Measurements from ENCODE around the gene ARL6.

Gene ARL6, protein sequence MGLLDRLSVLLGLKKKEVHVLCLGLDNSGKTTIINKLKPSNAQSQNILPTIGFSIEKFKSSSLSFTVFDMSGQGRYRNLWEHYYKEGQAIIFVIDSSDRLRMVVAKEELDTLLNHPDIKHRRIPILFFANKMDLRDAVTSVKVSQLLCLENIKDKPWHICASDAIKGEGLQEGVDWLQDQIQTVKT

DNA sequence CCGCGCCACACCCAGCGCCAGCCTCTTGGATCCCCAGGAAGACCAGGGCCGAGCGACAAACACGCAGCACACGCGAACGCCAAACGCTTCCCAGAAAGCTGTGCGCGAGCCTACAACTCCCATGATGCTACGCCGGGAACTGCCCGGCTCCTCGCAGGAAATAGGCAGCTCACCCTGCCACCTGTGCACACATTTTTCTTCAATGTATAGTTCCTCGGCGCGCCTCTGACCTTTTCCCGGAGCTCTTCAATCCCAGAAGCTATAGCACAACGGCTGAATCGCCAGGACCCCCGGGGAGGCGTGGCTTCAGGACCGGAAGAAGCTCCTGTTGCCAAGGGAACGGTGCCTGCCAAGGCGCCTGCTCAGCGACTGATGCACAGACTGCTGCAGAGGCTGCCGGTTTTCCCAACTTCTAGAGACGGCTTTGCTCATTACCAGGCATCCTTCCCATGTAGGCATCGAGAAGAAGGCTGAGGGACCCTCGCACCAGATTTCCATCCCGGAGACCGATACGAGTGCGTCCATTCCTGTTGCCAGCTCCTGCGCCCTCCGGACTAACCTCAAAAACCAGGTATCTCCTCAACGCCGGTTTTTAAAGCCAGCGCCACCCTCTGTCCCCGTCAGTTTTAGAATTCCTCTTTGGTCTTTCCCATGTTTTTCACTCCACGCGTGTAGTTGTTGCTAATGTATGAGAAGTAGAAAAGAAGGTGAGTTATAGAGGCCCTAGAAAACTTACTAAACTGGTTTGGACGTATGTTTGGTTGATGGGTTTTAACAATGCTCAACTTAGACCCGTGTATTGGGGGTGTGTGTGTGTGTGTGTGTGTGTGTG, at the start of gene ARL6:
ARL6 (plus strand) TSS at position 352 of the 832 bp plus-strand sequence. CDS start 3,350 bp downstream, outside the sequence.
- 0 out of 2 replicates have a peak, but pooled peaks have one; percentile 34 for TF ChIP-seq MYC (IDR thresholded peaks at IDR 0.05; ENCODE audit: low read depth, low read length)
- TF ChIP-seq, protein P1, sequence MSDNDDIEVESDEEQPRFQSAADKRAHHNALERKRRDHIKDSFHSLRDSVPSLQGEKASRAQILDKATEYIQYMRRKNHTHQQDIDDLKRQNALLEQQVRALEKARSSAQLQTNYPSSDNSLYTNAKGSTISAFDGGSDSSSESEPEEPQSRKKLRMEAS (IDR thresholded peaks at IDR 0.05; ENCODE audit: low read depth, low read length): peak; percentile 35
- TF ChIP-seq, protein P2, sequence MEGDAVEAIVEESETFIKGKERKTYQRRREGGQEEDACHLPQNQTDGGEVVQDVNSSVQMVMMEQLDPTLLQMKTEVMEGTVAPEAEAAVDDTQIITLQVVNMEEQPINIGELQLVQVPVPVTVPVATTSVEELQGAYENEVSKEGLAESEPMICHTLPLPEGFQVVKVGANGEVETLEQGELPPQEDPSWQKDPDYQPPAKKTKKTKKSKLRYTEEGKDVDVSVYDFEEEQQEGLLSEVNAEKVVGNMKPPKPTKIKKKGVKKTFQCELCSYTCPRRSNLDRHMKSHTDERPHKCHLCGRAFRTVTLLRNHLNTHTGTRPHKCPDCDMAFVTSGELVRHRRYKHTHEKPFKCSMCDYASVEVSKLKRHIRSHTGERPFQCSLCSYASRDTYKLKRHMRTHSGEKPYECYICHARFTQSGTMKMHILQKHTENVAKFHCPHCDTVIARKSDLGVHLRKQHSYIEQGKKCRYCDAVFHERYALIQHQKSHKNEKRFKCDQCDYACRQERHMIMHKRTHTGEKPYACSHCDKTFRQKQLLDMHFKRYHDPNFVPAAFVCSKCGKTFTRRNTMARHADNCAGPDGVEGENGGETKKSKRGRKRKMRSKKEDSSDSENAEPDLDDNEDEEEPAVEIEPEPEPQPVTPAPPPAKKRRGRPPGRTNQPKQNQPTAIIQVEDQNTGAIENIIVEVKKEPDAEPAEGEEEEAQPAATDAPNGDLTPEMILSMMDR (IDR thresholded peaks at IDR 0.05; ENCODE audit: low read depth, low read length): no peak
- peak; percentile 40 for TF ChIP-seq POLR2A (IDR thresholded peaks at IDR 0.05; ENCODE audit: extremely low read depth, insufficient read length)
- H3K4me3 ChIP-seq (ENCODE audit: low read depth, low read length): peak within 1 kb of the TSS; percentile 92
- peak; percentile 86 for DNase-seq (ENCODE audit: low read depth)

DNA sequence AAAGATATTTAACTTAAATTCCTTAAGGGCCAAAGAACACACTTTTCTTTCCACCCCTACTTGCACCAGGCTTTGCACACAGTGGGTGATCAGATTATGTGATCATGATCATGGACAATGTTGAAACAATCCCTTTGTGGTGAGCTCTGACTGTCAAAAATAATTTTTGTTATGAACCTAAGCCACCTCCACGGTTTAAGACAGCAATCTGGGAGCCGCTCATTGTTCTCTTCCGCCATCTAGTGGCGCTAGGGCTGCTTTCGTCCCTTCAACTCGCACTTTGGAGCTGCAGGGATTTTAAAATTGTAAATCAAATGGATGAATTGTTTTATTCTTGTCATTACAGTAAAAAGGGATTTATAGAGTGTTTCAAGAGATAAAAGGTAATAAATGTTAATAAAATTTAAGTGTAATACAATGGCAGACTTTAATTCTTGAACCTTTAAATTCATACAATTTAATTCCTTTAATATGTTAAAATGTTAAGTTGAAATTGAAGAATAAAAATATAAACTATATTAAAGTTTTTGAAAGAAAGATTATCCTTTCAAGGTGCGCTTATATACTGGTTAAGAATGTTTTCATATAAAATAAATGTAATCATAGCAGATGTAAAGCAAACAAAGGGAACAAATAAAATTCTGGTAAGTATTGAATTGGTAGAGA, 45.3 kb upstream of the ARL6 start:
- no peak for TF ChIP-seq MYC (IDR thresholded peaks at IDR 0.05; ENCODE audit: low read depth, low read length)
- TF ChIP-seq, protein P2 (IDR thresholded peaks at IDR 0.05; ENCODE audit: low read depth, low read length): peak; percentile 88
- H3K4me3 ChIP-seq (ENCODE audit: low read depth, low read length): no peak overlapping the region
- peak; percentile 70 for DNase-seq (ENCODE audit: low read depth)

DNA sequence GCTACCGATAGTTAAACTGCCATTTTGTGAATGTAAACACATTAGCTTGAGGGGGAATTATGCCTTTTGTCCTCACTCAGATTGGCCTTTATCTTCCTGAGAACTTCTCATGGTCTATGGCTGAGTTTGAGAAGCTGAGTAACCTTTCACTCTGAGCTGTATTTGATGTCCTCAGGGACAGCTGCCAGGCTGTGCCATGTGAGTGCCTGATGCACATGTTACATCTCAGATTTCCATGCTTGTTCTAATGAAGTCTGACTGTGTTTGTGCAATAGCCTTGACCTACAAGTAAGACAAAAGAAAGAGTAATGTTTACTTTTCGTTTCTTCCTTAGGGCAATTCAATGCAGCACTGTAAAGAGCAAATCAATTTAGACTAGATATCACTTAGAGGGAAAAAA, 44.1 kb upstream of the ARL6 start:
- no peak overlapping the region for H3K4me3 ChIP-seq (ENCODE audit: low read depth, low read length)
- TF ChIP-seq, protein P1 (IDR thresholded peaks at IDR 0.05; ENCODE audit: low read depth, low read length): no peak
- TF ChIP-seq MYC (IDR thresholded peaks at IDR 0.05; ENCODE audit: low read depth, low read length) (no peak), POLR2A (IDR thresholded peaks at IDR 0.05; ENCODE audit: extremely low read depth, insufficient read length) (no peak)
- TF ChIP-seq, protein P2 (IDR thresholded peaks at IDR 0.05; ENCODE audit: low read depth, low read length): no peak
- no peak for DNase-seq (ENCODE audit: low read depth)

DNA sequence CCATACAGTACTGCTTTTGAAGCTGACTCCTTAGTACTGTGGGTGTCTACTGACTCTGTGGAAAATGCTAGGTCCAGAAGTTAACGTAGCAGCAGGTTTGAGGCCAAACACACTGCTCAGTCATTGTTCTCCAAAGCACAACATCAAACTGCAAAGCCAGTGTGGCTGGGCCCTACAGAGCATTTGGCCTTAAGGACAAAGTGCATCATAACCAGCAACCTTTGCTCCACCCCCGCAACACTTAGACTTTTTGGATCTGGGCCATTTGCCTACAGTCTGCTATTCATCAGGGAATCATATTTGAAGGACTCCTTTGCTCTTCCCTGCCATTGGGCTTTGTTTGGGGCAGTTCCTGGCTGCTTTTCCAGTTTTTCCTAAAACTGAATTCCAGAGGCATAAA, 43.1 kb upstream of the ARL6 start:
- no peak for DNase-seq (ENCODE audit: low read depth)
- no peak overlapping the region for H3K4me3 ChIP-seq (ENCODE audit: low read depth, low read length)
- TF ChIP-seq, protein P2 (IDR thresholded peaks at IDR 0.05; ENCODE audit: low read depth, low read length): no peak
- no peak for TF ChIP-seq POLR2A (IDR thresholded peaks at IDR 0.05; ENCODE audit: extremely low read depth, insufficient read length)
- TF ChIP-seq MYC (IDR thresholded peaks at IDR 0.05; ENCODE audit: low read depth, low read length): no peak
- TF ChIP-seq, protein P1 (IDR thresholded peaks at IDR 0.05; ENCODE audit: low read depth, low read length): no peak

DNA sequence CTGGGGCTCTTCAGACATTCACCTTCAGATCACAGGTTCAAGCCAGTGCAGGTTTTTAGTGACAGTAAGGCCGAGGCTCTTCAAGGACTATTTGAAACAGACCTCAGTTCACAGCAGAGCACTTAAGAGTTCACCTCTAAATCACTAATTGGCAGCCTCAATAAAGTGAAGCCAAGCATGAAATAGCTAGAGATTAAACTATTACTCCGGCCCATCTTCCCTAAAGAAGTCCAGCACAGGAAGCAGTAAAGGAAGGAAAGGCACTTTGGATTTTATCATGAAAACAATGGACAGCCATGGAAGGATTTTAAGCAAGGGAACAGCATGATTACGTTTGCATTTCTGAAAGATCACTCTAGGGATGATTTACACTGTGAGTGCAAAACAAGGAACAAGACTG, 27.6 kb upstream of the ARL6 start:
- H3K4me3 ChIP-seq (ENCODE audit: low read depth, low read length): no peak overlapping the region
- TF ChIP-seq, protein P1 (IDR thresholded peaks at IDR 0.05; ENCODE audit: low read depth, low read length): no peak
- TF ChIP-seq, protein P2 (IDR thresholded peaks at IDR 0.05; ENCODE audit: low read depth, low read length): no peak
- TF ChIP-seq MYC (IDR thresholded peaks at IDR 0.05; ENCODE audit: low read depth, low read length): no peak
- TF ChIP-seq POLR2A (IDR thresholded peaks at IDR 0.05; ENCODE audit: extremely low read depth, insufficient read length): no peak
- DNase-seq (ENCODE audit: low read depth): no peak
